ENCODE measurements around the gene NMNAT1.

- TF ChIP-seq, protein P1, sequence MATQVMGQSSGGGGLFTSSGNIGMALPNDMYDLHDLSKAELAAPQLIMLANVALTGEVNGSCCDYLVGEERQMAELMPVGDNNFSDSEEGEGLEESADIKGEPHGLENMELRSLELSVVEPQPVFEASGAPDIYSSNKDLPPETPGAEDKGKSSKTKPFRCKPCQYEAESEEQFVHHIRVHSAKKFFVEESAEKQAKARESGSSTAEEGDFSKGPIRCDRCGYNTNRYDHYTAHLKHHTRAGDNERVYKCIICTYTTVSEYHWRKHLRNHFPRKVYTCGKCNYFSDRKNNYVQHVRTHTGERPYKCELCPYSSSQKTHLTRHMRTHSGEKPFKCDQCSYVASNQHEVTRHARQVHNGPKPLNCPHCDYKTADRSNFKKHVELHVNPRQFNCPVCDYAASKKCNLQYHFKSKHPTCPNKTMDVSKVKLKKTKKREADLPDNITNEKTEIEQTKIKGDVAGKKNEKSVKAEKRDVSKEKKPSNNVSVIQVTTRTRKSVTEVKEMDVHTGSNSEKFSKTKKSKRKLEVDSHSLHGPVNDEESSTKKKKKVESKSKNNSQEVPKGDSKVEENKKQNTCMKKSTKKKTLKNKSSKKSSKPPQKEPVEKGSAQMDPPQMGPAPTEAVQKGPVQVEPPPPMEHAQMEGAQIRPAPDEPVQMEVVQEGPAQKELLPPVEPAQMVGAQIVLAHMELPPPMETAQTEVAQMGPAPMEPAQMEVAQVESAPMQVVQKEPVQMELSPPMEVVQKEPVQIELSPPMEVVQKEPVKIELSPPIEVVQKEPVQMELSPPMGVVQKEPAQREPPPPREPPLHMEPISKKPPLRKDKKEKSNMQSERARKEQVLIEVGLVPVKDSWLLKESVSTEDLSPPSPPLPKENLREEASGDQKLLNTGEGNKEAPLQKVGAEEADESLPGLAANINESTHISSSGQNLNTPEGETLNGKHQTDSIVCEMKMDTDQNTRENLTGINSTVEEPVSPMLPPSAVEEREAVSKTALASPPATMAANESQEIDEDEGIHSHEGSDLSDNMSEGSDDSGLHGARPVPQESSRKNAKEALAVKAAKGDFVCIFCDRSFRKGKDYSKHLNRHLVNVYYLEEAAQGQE (IDR thresholded peaks at IDR 0.05; ENCODE audit: low read depth), result no peak
- TF ChIP-seq TAF1 (IDR thresholded peaks at IDR 0.05; ENCODE audit: low read depth), result no peak
- TF ChIP-seq EP300 (IDR thresholded peaks at IDR 0.05; ENCODE audit: borderline replicate concordance), result no peak
- TF ChIP-seq, protein P2, sequence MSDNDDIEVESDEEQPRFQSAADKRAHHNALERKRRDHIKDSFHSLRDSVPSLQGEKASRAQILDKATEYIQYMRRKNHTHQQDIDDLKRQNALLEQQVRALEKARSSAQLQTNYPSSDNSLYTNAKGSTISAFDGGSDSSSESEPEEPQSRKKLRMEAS (IDR thresholded peaks at IDR 0.05), result no peak
- no peak for TF ChIP-seq RAD21 (IDR thresholded peaks at IDR 0.05; ENCODE audit: low read depth)
- no peak for TF ChIP-seq USF1 (IDR thresholded peaks at IDR 0.05)
- no peak for TF ChIP-seq TCF12 (IDR thresholded peaks at IDR 0.05; ENCODE audit: low read depth)
- no peak for TF ChIP-seq YY1 (IDR thresholded peaks at IDR 0.05; ENCODE audit: low read depth)
These were observed 82.1 kb downstream of the NMNAT1 start for GRCh38 chr1:10025354-10025753.
